H1 (cell line): Measurements from ENCODE around the gene NT5C1A. TPM values are rescaled to one million over a fixed set of nuclear protein-coding genes. Genes with fewer than 3 reads are reported as not detected.

Source experiments
- CTCF ChIA-PET: fragments of 300-600 bp; sonication (Branson Sonifier 250); formaldehyde crosslinking; loops from one replicate; lab custom pipeline; 2021; ENCODE audit not compliant: partially characterized antibody; lab: Charles Lee
- POLR2A ChIA-PET: fragments of 300-600 bp; sonication (Branson Sonifier 250); formaldehyde crosslinking; loops from one replicate; lab custom pipeline; 2021; ENCODE audit warnings: inconsistent platforms; ENCODE audit not compliant: partially characterized antibody; lab: Charles Lee
- DNase-seq, 2 experiments: peaks; one replicate each; pipeline versions ENCODE4 v3.0.0 to v3.0.0-alpha.2; 2010 to 2022; ENCODE audit warnings: low spot score in 2 of 2, low read depth in 1 of 2, mixed read lengths in 1 of 2
- FAIRE-seq: peaks from 2 replicates; lab custom pipeline; 2011; peaks lifted over from hg19 to GRCh38; lab: Jason Lieb, UNC
- H2AFZ ChIP-seq: 2 replicates; pipeline ENCODE4 v1.8.1; 2012; ENCODE audit warnings: low read length, inconsistent platforms
- H2AK5ac ChIP-seq: 2 replicates; pipeline ENCODE4 v1.6.1; 2013; ENCODE audit warnings: low read depth, low read length
- H2BK120ac ChIP-seq: replicated peaks from 2 replicates; pipeline ENCODE3; 2013; ENCODE audit warnings: low read depth, low read length, inconsistent platforms
- H2BK12ac ChIP-seq: 2 replicates; pipeline ENCODE4 v1.6.1; 2013; ENCODE audit warnings: low read depth, low read length
- H2BK15ac ChIP-seq: 2 replicates; pipeline ENCODE4 v1.6.1; 2013; ENCODE audit warnings: low read length
- H2BK20ac ChIP-seq: 2 replicates; pipeline ENCODE4 v1.6.1; 2013; ENCODE audit warnings: low read length
- H2BK5ac ChIP-seq: 2 replicates; pipeline ENCODE4 v1.6.1; 2013; ENCODE audit warnings: low read depth, low read length
- H3K14ac ChIP-seq: 2 replicates; pipeline ENCODE4 v1.6.1; 2013; ENCODE audit warnings: inconsistent platforms; ENCODE audit not compliant: insufficient read length
- H3K18ac ChIP-seq: 2 replicates; pipeline ENCODE4 v1.6.1; 2013; ENCODE audit warnings: low read length; ENCODE audit errors: extremely low read depth
- H3K23ac ChIP-seq: 2 replicates; pipeline ENCODE4 v1.6.1; 2013; ENCODE audit warnings: inconsistent platforms; ENCODE audit not compliant: insufficient read length
- H3K23me2 ChIP-seq: 2 replicates; pipeline ENCODE4 v1.6.1; 2013; ENCODE audit warnings: low read depth, low read length
- H3K27ac ChIP-seq: 2 replicates; pipeline ENCODE4 v1.6.1; 2011; ENCODE audit warnings: low read depth, low read length, inconsistent platforms
- H3K27me3 ChIP-seq, 4 experiments: replicated peaks in 1 of 4; 1 replicate in 1 of 4; 2 replicates in 3 of 4; pipeline versions ENCODE4 v1.6.1 to v1.8.1; 2011 to 2013; ENCODE audit warnings: low read length in 3 of 4, mild to moderate bottlenecking in 3 of 4, inconsistent platforms in 2 of 4, mixed read lengths in 2 of 4, moderate library complexity in 1 of 4; ENCODE audit not compliant: control insufficient read depth in 3 of 4, insufficient read depth in 3 of 4; ENCODE audit errors: extremely low read depth in 1 of 4
- H3K36me3 ChIP-seq, 4 experiments: 2 replicates each; pipeline versions ENCODE4 v1.6.1 to v1.8.1; 2011 to 2013; ENCODE audit warnings: mild to moderate bottlenecking in 4 of 4, low read length in 3 of 4, moderate library complexity in 2 of 4, control low read depth in 1 of 4, inconsistent platforms in 1 of 4; ENCODE audit not compliant: insufficient read depth in 4 of 4, control insufficient read depth in 2 of 4
- H3K4ac ChIP-seq: replicated peaks from 2 replicates; pipeline ENCODE3; 2013; ENCODE audit warnings: low read length, low read depth, mixed read lengths, inconsistent platforms; ENCODE audit not compliant: insufficient read length
- H3K4me1 ChIP-seq, 4 experiments: replicated peaks in 1 of 4; 1 replicate in 1 of 4; 2 replicates in 3 of 4; pipeline versions ENCODE4 v1.6.1 to v1.8.1; 2011 to 2013; ENCODE audit warnings: low read length in 3 of 4, inconsistent platforms in 2 of 4, mixed read lengths in 1 of 4; ENCODE audit not compliant: insufficient read depth in 4 of 4, control insufficient read depth in 3 of 4
- H3K4me2 ChIP-seq, 2 experiments: 2 replicates each; pipeline versions ENCODE4 v1.6.1 to v1.8.1; 2011 to 2013; ENCODE audit warnings: low read depth in 2 of 2, low read length in 2 of 2, control low read depth in 1 of 2, inconsistent platforms in 1 of 2, mild to moderate bottlenecking in 1 of 2; ENCODE audit not compliant: insufficient read depth in 1 of 2
- H3K4me3 ChIP-seq, 4 experiments: fragments of 200-600, 300-600 bp in 1 of 4; sonication (generic), shearing (Covaris generic), sonication (Bioruptor Twin) in 1 of 4; 2 replicates each; pipeline versions ENCODE4 v1.5.1 to v1.8.1; 2011 to 2016; ENCODE audit warnings: low read length in 4 of 4, low read depth in 3 of 4, control low read depth in 2 of 4, inconsistent platforms in 2 of 4, mild to moderate bottlenecking in 2 of 4, mixed read lengths in 1 of 4, moderate library complexity in 1 of 4; ENCODE audit not compliant: insufficient read depth in 2 of 4; ENCODE audit errors: extremely low read depth in 1 of 4
- H3K56ac ChIP-seq: replicated peaks from 2 replicates; pipeline ENCODE3; 2013; ENCODE audit warnings: low read depth, mild to moderate bottlenecking, mixed read lengths, low read length, inconsistent platforms; ENCODE audit not compliant: insufficient read length
- H3K79me1 ChIP-seq: 2 replicates; pipeline ENCODE4 v1.6.1; 2013; ENCODE audit warnings: low read depth, low read length, control low read depth
- H3K79me2 ChIP-seq, 2 experiments: 2 replicates each; pipeline versions ENCODE4 v1.6.1 to v1.8.1; 2012 to 2013; ENCODE audit warnings: low read length in 2 of 2, mild to moderate bottlenecking in 2 of 2, inconsistent platforms in 1 of 2; ENCODE audit not compliant: insufficient read depth in 2 of 2, control insufficient read depth in 1 of 2
- H3K9ac ChIP-seq, 4 experiments: replicated peaks in 1 of 4; 1 replicate in 1 of 4; 2 replicates in 3 of 4; pipeline versions ENCODE4 v1.6.1 to v1.8.1; 2011 to 2013; ENCODE audit warnings: low read depth in 3 of 4, low read length in 3 of 4, control low read depth in 2 of 4, mild to moderate bottlenecking in 2 of 4, moderate library complexity in 2 of 4, inconsistent platforms in 1 of 4; ENCODE audit errors: extremely low read depth in 1 of 4
- H3K9me3 ChIP-seq, 2 experiments: 2 replicates each; pipeline versions ENCODE4 v1.6.1 to v1.8.1; 2012 to 2013; ENCODE audit warnings: mild to moderate bottlenecking in 2 of 2, moderate library complexity in 2 of 2, control low read depth in 1 of 2, inconsistent platforms in 1 of 2, low read depth in 1 of 2, low read length in 1 of 2, mixed read lengths in 1 of 2; ENCODE audit not compliant: insufficient read depth in 2 of 2
- H4K20me1 ChIP-seq, 2 experiments: replicated peaks in 1 of 2; 2 replicates each; pipeline versions ENCODE3 to v1.8.1; 2011 to 2013; ENCODE audit warnings: inconsistent platforms in 2 of 2, low read length in 2 of 2, mild to moderate bottlenecking in 1 of 2; ENCODE audit not compliant: insufficient read depth in 2 of 2, control insufficient read depth in 1 of 2
- H4K5ac ChIP-seq: 2 replicates; pipeline ENCODE4 v1.6.1; 2013; ENCODE audit warnings: low read length, low read depth, mixed read lengths, inconsistent platforms; ENCODE audit not compliant: insufficient read length
- H4K8ac ChIP-seq: 2 replicates; pipeline ENCODE4 v1.8.0; 2013; ENCODE audit warnings: mild to moderate bottlenecking, moderate library complexity, low read length, inconsistent platforms; ENCODE audit not compliant: insufficient read depth; ENCODE audit errors: extremely low read depth
- H4K91ac ChIP-seq: replicated peaks from 2 replicates; pipeline ENCODE3; 2013; ENCODE audit warnings: low read length, mixed read lengths, inconsistent platforms; ENCODE audit not compliant: insufficient read length
- ATF2 ChIP-seq: IDR thresholded peaks from 2 replicates; pipeline ENCODE4 v1.6.1; 2012; ENCODE audit warnings: low read length, inconsistent platforms
- CTBP2 ChIP-seq: IDR thresholded peaks from 2 replicates; pipeline ENCODE4 v1.7.0; 2011; ENCODE audit warnings: borderline replicate concordance, mild to moderate bottlenecking, moderate library complexity, mixed read lengths, low read length; ENCODE audit not compliant: insufficient read depth, insufficient read length
- WGBS, 2 experiments: shearing (Covaris generic) in 1 of 2; methylation state at CpG; one replicate each; pipeline versions ENCODE4 v1.1.6 to v1.1.7; 2013 to 2015; ENCODE audit warnings: low lambda C conversion rate in 2 of 2, mixed read lengths in 2 of 2, inconsistent platforms in 1 of 2, low coverage in 1 of 2, missing lambda C conversion rate in 1 of 2; ENCODE audit not compliant: insufficient replicate concordance in 2 of 2, insufficient coverage in 1 of 2, insufficient read length in 1 of 2; ENCODE audit errors: extremely low coverage in 1 of 2, missing lambda C conversion rate in 1 of 2; 5-methylcytosine and 5-hydroxymethylcytosine counted together
- polyA plus RNA-seq, 7 experiments: library from polyadenylated mRNA; depleted of rRNA in 3 of 7; stranded (reverse) in 5 of 7; unstranded in 2 of 7; fragments of >200 nt in 5 of 7; fragments of 200-250 nt in 2 of 7; gene quantifications; 1 replicate in 5 of 7; 2 replicates in 1 of 7; 4 replicates in 1 of 7; pipeline versions ENCODE4 v1.2.1 to v1.2.3, GENCODE V29; 2011 to 2013; ENCODE audit warnings: missing spikeins in 2 of 7, mixed read lengths in 2 of 7
- total RNA-seq: library from RNA; stranded (reverse); fragmentation: NEBNext Ultra II Directional; extraction: Animal tissue kit (Norgen Biotek cat#: 25700); gene quantifications from 2 replicates; pipeline ENCODE4 v1.2.1, GENCODE V29; 2021

The NT5C1A gene
- total and polyA plus RNA-seq, 2 of the 8 experiments (the other 6 are each of a cell fraction or from before 2014, with no cell fraction given): not detected

- peak overlapping the region; percentile 12; the same call in 1 of the 2 replicates for H2BK12ac ChIP-seq
- POLR2A ChIA-PET: interaction anchor here (0.6 to 2.3 kb wide), 10 partner anchors 11 to 430 kb away, joined by 3 to 6 read pairs (median 3); partner anchors contain the start of genes CAP1, HEYL, PABPC4 and PPIE
- peak overlapping the region; percentile 95 for H3K18ac ChIP-seq
- CTCF ChIA-PET: interaction anchor here (0.6 to 25.8 kb wide), 31 partner anchors 8 to 1708 kb away, joined by 3 to 469 read pairs (median 5); partner anchors contain the start of genes HEYL, NT5C1A, PABPC4 and PPIE
- peaks cover 0 to 5% (median 0%) of the 10 kb centered on the region in 4 experiments; a peak in 2 of 7 replicates for H3K4me1 ChIP-seq
- peak overlapping the region; percentile 59 to 71 (median 60) for H3K4me3 ChIP-seq
- H3K9me3 ChIP-seq: no peaks in the 10 kb centered on the region
- H4K5ac ChIP-seq: no peak overlapping the region
- no peak overlapping the region for H2BK120ac ChIP-seq
- H3K23ac ChIP-seq: no peak overlapping the region
- peak; percentile 58 to 97 for DNase-seq
- peak overlapping the region; percentile 73 to 77 for H3K4me2 ChIP-seq
- peak overlapping the region; percentile 60 for H4K8ac ChIP-seq
- no peak overlapping the region for H2AK5ac ChIP-seq
- no peaks in the 10 kb centered on the region for H4K20me1 ChIP-seq
- 6% methylated on average over 34 of the region's 42 CpGs; no CpG with 5 or more reads in 1 of the 2 experiments for WGBS, 2 experiments
- H3K56ac ChIP-seq: no peak overlapping the region
- no peaks in the 10 kb centered on the region for H3K79me2 ChIP-seq
- peaks cover 0 to 13% (median 8%) of the 10 kb centered on the region in 4 experiments; a peak in 6 of 7 replicates for H3K27me3 ChIP-seq
- no peak overlapping the region; the same call in 1 of the 2 replicates for H2BK5ac ChIP-seq
- H3K23me2 ChIP-seq: peaks cover 4% of the 10 kb centered on the region; the same call in 1 of the 2 replicates
- no peak overlapping the region for H3K4ac ChIP-seq
- no peak overlapping the region for H2BK20ac ChIP-seq
- H3K9ac ChIP-seq: peak overlapping the region in 1 of 4 experiments; percentile 13; a peak in 1 of 7 replicates
- no peaks in the 10 kb centered on the region for H3K36me3 ChIP-seq
- H3K27ac ChIP-seq: no peak overlapping the region
- no peak overlapping the region for H3K14ac ChIP-seq
- H2BK15ac ChIP-seq: peak overlapping the region; percentile 40; the same call in 1 of the 2 replicates
- peak overlapping the region; percentile 81 for H2AFZ ChIP-seq
- no peak for FAIRE-seq
- H3K79me1 ChIP-seq: no peaks in the 10 kb centered on the region
- no peak overlapping the region for H4K91ac ChIP-seq
- TF ChIP-seq ATF2: no peak
- TF ChIP-seq CTBP2: no peak
Measured at GRCh38 chr1:39609618-39610331, 62.1 kb downstream of the NT5C1A start.
